ENCODE results near the gene CPSF4L. TPM values are rescaled to one million over a fixed set of nuclear protein-coding genes. Genes with fewer than 3 reads are reported as not detected.
A peak's percentile ranks its signal among the peaks of the same experiment; 100 is the strongest.

Gene CPSF4L
- total and polyA plus RNA-seq, 2 of the 13 experiments (the other 11 are each of a cell fraction or from before 2014, with no cell fraction given), result 0.73 to 1.6 TPM

- TF ChIP-seq, protein P1, sequence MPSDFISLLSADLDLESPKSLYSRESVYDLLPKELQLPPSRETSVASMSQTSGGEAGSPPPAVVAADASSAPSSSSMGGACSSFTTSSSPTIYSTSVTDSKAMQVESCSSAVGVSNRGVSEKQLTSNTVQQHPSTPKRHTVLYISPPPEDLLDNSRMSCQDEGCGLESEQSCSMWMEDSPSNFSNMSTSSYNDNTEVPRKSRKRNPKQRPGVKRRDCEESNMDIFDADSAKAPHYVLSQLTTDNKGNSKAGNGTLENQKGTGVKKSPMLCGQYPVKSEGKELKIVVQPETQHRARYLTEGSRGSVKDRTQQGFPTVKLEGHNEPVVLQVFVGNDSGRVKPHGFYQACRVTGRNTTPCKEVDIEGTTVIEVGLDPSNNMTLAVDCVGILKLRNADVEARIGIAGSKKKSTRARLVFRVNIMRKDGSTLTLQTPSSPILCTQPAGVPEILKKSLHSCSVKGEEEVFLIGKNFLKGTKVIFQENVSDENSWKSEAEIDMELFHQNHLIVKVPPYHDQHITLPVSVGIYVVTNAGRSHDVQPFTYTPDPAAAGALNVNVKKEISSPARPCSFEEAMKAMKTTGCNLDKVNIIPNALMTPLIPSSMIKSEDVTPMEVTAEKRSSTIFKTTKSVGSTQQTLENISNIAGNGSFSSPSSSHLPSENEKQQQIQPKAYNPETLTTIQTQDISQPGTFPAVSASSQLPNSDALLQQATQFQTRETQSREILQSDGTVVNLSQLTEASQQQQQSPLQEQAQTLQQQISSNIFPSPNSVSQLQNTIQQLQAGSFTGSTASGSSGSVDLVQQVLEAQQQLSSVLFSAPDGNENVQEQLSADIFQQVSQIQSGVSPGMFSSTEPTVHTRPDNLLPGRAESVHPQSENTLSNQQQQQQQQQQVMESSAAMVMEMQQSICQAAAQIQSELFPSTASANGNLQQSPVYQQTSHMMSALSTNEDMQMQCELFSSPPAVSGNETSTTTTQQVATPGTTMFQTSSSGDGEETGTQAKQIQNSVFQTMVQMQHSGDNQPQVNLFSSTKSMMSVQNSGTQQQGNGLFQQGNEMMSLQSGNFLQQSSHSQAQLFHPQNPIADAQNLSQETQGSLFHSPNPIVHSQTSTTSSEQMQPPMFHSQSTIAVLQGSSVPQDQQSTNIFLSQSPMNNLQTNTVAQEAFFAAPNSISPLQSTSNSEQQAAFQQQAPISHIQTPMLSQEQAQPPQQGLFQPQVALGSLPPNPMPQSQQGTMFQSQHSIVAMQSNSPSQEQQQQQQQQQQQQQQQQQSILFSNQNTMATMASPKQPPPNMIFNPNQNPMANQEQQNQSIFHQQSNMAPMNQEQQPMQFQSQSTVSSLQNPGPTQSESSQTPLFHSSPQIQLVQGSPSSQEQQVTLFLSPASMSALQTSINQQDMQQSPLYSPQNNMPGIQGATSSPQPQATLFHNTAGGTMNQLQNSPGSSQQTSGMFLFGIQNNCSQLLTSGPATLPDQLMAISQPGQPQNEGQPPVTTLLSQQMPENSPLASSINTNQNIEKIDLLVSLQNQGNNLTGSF (CRISPR knock-in tag; IDR thresholded peaks at IDR 0.05), result no peak
- TF ChIP-seq SUZ12 (IDR thresholded peaks at IDR 0.05; ENCODE audit: low read depth, low read length) (no peak), SOX5 (CRISPR knock-in tag; IDR thresholded peaks at IDR 0.05; ENCODE audit: borderline replicate concordance) (no peak), MYNN (CRISPR knock-in tag; IDR thresholded peaks at IDR 0.05; ENCODE audit: low read depth) (no peak), ZNF3 (CRISPR knock-in tag; IDR thresholded peaks at IDR 0.05) (no peak), RFX1 (IDR thresholded peaks at IDR 0.05) (no peak), RCOR2 (CRISPR knock-in tag; IDR thresholded peaks at IDR 0.05) (no peak), ZNF607 (CRISPR knock-in tag; IDR thresholded peaks at IDR 0.05; ENCODE audit: borderline replicate concordance) (peak; percentile 40; the same call in 1 of the 2 replicates), SNAPC2 (CRISPR knock-in tag; IDR thresholded peaks at IDR 0.05) (no peak), SRSF9 (IDR thresholded peaks at IDR 0.05; ENCODE audit: borderline replicate concordance, insufficient read depth, low read depth, low read length, poor library complexity, severe bottlenecking) (no peak), ZNF383 (CRISPR knock-in tag; IDR thresholded peaks at IDR 0.05; ENCODE audit: borderline replicate concordance) (no peak), ZNF225 (CRISPR knock-in tag; IDR thresholded peaks at IDR 0.05) (no peak), YEATS4 (CRISPR knock-in tag; IDR thresholded peaks at IDR 0.05; ENCODE audit: borderline replicate concordance) (0 out of 2 replicates have a peak, but pooled peaks have one; percentile 13)
- TF ChIP-seq, protein P2, sequence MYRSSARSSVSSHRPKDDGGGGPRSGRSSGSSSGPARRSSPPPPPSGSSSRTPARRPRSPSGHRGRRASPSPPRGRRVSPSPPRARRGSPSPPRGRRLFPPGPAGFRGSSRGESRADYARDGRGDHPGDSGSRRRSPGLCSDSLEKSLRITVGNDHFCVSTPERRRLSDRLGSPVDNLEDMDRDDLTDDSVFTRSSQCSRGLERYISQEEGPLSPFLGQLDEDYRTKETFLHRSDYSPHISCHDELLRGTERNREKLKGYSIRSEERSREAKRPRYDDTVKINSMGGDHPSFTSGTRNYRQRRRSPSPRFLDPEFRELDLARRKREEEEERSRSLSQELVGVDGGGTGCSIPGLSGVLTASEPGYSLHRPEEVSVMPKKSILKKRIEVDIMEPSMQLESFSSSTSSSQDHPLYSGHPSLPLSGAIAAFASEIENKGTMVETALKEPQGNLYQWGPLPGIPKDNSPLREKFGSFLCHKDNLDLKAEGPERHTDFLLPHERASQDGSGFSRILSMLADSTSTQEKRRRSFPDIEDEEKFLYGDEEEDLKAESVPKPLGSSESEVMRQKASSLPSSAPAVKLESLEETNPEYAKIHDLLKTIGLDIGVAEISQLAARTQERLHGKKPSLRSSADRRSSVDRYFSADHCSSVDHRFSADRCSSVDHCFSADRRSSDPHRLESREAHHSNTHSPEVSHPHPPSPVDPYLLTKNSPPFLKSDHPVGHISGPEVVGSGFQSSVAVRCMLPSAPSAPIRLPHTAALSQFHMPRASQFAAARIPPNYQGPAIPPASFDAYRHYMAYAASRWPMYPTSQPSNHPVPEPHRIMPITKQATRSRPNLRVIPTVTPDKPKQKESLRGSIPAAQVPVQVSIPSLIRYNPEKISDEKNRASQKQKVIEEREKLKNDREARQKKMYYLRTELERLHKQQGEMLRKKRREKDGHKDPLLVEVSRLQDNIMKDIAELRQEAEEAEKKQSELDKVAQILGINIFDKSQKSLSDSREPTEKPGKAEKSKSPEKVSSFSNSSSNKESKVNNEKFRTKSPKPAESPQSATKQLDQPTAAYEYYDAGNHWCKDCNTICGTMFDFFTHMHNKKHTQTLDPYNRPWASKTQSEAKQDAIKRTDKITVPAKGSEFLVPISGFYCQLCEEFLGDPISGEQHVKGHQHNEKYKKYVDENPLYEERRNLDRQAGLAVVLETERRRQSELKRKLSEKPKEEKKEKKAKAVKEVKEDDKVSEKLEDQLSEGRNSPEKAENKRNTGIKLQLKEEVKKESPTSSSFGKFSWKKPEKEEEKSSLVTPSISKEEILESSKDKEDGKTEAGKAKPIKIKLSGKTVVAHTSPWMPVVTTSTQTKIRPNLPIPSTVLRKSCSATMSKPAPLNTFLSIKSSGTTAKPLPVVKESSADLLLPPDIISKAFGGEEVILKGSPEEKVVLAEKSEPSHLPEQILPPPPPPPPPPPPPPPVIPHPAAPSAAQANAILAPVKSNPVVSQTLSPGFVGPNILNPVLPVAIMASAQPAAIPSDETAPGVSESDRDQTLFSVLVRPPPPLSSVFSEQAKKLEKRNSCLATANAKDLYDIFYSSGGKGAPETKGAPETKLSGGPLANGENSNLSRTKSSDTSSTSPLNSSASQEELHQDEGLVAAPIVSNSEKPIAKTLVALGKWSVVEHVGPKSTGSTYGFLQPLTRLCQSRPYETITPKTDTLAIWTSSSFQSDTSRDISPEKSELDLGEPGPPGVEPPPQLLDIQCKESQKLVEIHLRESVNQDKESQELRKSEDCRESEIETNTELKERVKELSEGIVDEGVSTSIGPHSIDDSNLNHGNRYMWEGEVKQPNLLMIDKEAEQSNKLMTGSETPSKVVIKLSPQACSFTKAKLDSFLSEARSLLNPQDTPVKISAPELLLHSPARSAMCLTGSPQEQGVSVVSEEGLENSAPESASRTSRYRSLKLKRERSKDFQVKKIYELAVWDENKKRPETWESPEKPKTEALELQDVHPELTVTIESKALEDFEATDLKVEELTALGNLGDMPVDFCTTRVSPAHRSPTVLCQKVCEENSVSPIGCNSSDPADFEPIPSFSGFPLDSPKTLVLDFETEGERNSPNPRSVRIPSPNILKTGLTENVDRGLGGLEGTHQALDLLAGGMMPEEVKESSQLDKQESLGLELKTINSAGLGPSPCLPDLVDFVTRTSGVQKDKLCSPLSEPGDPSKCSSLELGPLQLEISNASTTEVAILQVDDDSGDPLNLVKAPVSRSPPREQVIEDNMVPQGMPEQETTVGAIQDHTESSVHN (CRISPR knock-in tag; IDR thresholded peaks at IDR 0.05), result no peak
- TF ChIP-seq, protein P3, sequence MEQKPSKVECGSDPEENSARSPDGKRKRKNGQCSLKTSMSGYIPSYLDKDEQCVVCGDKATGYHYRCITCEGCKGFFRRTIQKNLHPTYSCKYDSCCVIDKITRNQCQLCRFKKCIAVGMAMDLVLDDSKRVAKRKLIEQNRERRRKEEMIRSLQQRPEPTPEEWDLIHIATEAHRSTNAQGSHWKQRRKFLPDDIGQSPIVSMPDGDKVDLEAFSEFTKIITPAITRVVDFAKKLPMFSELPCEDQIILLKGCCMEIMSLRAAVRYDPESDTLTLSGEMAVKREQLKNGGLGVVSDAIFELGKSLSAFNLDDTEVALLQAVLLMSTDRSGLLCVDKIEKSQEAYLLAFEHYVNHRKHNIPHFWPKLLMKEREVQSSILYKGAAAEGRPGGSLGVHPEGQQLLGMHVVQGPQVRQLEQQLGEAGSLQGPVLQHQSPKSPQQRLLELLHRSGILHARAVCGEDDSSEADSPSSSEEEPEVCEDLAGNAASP (CRISPR knock-in tag; IDR thresholded peaks at IDR 0.05; ENCODE audit: borderline replicate concordance), result no peak
These were observed 28.9 kb downstream of the CPSF4L start (continued) for GRCh38 chr17:73232587-73233373.

All from HepG2 (cell line).